Nephron (organoid): ENCODE results near the gene STRN3.
"Not testable (repeated sequence)": the region's sequence is repeated elsewhere in the genome, so short reads cannot be mapped to it uniquely, and the experiment has no call there.

Experiments used
- H3K27ac Mint-ChIP-seq, 3 experiments: 2 replicates each; pipeline ENCODE4 v1.8.0; 2020; ENCODE audit warnings: mixed read lengths in 3 of 3, mild to moderate bottlenecking in 2 of 3, moderate library complexity in 1 of 3
- H3K27me3 Mint-ChIP-seq: 2 replicates; pipeline ENCODE4 v1.8.0; 2021; ENCODE audit warnings: low read depth, mild to moderate bottlenecking, moderate library complexity, mixed read lengths
- H3K36me3 Mint-ChIP-seq: 2 replicates; pipeline ENCODE4 v1.8.0; 2020; ENCODE audit warnings: low read depth, mixed read lengths
- H3K4me1 Mint-ChIP-seq: 2 replicates; pipeline ENCODE4 v1.8.0; 2020; ENCODE audit warnings: mixed read lengths
- H3K4me3 Mint-ChIP-seq, 3 experiments: 2 replicates each; pipeline ENCODE4 v1.8.0; 2020; ENCODE audit warnings: mild to moderate bottlenecking in 3 of 3, mixed read lengths in 3 of 3, moderate library complexity in 2 of 3
- H3K9me3 Mint-ChIP-seq: 2 replicates; pipeline ENCODE4 v1.8.0; 2020; ENCODE audit warnings: mixed read lengths
- TF ChIP-seq, protein P1 (sequence below), 3 experiments: fragments of 200-600 bp; sonication (generic); IDR thresholded peaks; one replicate each; pipeline ENCODE4 v1.5.0; 2021; ENCODE audit warnings: antibody characterized with exemption in 3 of 3; ENCODE audit not compliant: unreplicated experiment in 3 of 3

Gene STRN3

DNA sequence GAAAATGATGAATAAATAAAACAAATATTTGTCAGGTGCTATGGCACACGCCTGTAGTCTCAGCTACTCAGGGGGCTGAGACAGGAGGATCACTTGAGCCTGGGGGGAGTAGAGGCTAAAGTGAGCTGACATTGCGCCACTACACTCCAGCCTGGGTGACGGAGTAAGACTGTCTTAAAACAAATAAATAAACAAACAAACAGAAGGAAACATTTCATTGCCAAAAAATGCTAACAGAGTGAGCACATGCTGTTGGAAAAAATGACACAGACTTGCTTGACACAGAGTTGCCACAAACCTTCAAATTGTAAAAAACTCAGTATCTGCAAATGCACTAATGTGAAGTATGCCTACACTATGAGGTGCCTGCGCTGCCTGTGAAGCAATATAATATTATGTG, 51.6 kb downstream of the STRN3 start:
- peaks cover 35% of the 10 kb centered on the region for H3K36me3 Mint-ChIP-seq
- no peak overlapping the region for H3K27ac Mint-ChIP-seq
- TF ChIP-seq, protein P1, sequence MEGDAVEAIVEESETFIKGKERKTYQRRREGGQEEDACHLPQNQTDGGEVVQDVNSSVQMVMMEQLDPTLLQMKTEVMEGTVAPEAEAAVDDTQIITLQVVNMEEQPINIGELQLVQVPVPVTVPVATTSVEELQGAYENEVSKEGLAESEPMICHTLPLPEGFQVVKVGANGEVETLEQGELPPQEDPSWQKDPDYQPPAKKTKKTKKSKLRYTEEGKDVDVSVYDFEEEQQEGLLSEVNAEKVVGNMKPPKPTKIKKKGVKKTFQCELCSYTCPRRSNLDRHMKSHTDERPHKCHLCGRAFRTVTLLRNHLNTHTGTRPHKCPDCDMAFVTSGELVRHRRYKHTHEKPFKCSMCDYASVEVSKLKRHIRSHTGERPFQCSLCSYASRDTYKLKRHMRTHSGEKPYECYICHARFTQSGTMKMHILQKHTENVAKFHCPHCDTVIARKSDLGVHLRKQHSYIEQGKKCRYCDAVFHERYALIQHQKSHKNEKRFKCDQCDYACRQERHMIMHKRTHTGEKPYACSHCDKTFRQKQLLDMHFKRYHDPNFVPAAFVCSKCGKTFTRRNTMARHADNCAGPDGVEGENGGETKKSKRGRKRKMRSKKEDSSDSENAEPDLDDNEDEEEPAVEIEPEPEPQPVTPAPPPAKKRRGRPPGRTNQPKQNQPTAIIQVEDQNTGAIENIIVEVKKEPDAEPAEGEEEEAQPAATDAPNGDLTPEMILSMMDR (IDR thresholded peaks at IDR 0.05; ENCODE audit: unreplicated experiment in 3 of 3), result no peak
- H3K9me3 Mint-ChIP-seq, result peaks cover 11% of the 10 kb centered on the region
- peaks cover 6% of the 10 kb centered on the region for H3K4me1 Mint-ChIP-seq
- H3K4me3 Mint-ChIP-seq, result no peak overlapping the region
- H3K27me3 Mint-ChIP-seq, result no peaks in the 10 kb centered on the region

DNA sequence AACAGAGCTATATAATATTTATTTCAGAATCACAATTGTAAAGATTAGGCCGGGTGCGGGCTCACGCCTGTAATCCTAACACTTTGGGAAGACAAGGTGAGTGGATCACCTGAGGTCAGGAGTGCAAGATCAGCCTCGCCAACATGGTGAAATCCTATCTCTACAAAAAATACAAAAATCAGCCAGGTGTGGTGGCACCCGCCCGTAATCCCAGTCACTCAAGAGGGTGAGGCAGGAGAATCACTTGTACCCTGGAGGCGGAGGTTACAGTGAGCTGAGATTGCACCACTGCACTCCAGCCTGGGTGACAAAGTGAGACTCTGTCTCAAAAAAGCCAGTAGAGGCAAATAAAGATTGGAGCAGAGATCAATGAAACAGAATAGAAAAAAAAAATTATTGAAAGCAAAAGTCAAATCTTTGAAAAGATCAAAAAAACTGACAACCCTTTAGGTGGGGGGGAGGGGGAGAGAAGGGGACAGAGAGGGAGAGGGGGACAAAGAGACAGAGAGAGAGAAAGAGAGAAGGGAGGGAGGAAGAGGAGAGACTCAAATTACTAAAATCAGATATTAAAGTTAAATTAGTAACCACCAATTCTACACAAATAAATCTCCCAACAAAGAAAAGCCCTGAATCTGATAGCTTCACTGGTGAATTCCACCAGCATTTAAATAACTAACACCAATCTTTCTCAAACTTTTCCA, 53.1 kb downstream of the STRN3 start:
- Mint-ChIP-seq H3K9me3 (peaks cover 11% of the 10 kb centered on the region), H3K4me3 (no peak overlapping the region), H3K27ac (no peak overlapping the region), H3K27me3 (no peaks in the 10 kb centered on the region), H3K36me3 (peaks cover 40% of the 10 kb centered on the region), H3K4me1 (peaks cover 6% of the 10 kb centered on the region)
- TF ChIP-seq, protein P1 (IDR thresholded peaks at IDR 0.05; ENCODE audit: unreplicated experiment in 3 of 3), result no peak

DNA sequence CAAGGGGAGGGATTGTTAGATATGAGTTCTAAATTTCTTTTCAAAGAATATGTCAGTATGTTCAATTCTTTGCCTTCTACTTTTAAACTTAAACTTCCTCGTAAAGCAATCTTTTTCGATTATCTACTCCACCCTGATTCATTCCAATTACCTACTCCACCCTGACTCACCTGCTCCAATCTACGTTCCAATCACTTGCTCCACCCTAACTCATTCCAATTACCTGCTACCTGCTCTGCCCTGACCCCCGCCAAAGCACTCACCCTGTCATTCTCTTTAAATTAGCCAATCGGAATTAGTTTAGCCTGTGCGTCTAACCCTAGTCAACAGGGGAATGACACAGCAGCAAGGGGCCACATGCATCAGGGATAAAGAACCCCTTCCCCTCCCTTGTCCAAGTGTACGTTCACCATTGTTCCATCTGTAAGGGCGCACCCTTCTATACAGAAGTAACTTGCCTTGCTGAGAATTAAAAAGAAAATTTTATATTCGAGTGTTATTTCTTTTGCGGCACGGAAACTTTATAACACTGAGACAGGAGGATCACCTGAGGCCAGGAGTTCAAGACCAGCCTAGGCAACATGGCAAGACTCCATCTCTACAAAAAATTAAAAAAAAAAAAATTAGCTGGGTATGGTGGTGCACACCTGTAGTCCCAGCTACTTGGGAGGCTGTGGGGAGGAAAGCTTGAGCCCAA, 54.0 kb downstream of the STRN3 start:
- H3K27me3 Mint-ChIP-seq, H3K4me3 Mint-ChIP-seq, H3K27ac Mint-ChIP-seq, H3K4me1 Mint-ChIP-seq: not testable (repeated sequence)
- Mint-ChIP-seq H3K9me3 (peaks cover 11% of the 10 kb centered on the region), H3K36me3 (peaks cover 46% of the 10 kb centered on the region)

DNA sequence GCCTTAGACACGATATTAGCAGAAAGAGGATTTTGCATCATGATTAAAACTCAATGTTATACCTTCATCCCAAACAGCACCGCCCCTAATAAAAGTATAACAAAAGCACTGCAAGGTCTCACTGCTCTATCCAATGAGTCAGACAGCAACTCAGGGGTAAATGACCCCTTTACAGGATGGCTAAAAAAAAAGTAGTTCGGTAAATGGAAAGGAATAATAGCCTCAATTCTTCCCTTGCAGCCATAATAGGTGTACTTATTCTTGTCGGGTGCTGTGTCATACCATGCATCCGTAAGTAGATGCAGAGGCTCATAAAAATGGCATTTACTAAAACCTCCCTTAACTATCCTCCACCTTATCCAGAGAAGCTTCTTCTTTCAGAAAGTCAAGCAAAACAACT, 54.6 kb downstream of the STRN3 start:
- Mint-ChIP-seq H3K36me3 (peaks cover 50% of the 10 kb centered on the region), H3K27ac (no peak overlapping the region), H3K4me3 (no peak overlapping the region)

DNA sequence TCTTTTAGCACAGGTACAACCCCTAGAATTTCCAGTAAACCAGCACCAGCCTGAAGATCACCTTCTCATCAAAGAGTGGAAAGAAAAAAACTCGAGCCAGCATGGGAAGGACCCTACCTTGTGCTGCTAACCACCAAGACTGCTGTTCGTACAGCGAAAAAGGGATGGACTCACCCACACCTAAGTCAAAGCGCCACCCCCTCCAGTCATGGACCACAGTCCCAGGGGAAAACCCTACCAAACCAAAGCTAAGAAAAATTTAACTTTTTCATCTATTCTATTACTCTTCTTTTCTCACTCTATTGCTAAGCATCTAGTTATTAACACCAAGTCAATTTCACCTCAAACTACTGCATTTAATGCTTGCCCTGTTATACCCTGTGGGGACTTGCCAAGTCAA, 56.4 kb downstream of the STRN3 start:
- H3K36me3 Mint-ChIP-seq, result peaks cover 58% of the 10 kb centered on the region
- H3K9me3 Mint-ChIP-seq, result peaks cover 23% of the 10 kb centered on the region
- H3K4me3 Mint-ChIP-seq, H3K27me3 Mint-ChIP-seq, H3K27ac Mint-ChIP-seq, H3K4me1 Mint-ChIP-seq: not testable (repeated sequence)

More for the DNA sequence above, 54.6 kb downstream of the STRN3 start:
- Mint-ChIP-seq H3K27me3 (no peaks in the 10 kb centered on the region), H3K9me3 (peaks cover 13% of the 10 kb centered on the region), H3K4me1 (peaks cover 6% of the 10 kb centered on the region)
- TF ChIP-seq, protein P1 (IDR thresholded peaks at IDR 0.05; ENCODE audit: unreplicated experiment in 3 of 3), result no peak

DNA sequence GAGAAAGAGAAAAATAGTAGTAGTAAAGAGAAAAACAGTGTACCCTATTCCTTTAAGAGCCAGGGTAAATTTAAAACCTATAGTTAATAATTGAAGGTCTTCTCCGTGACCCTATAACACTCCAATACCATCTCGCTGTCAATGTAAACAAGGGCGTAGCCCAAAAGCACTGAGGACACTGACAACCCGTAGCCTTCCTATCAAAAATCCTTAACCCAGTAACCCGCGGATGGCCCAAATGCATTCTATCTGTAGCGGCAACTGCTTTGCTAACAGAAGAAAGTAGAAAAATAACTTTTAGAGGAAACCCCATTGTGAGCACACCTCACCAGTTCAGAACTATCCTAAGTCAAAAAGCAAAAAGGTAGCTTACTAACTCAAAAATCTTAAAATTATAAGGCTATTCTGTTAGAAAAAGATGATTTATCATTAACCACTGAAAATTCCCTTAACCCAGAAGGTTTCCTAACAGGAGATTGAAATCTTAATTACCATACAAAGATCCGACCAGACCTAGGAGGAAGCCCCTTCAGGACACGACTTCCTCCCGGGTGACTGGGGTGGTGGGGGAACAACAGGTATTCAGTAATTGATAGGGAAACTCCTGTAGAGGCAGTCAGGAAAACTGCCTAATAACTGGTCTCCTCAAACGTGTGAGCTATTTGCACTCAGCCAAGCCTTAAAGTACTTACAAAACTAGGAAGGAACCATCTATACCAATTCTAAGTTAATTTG, 58.6 kb downstream of the STRN3 start:
- not testable (repeated sequence) for H3K4me3 Mint-ChIP-seq, H3K4me1 Mint-ChIP-seq, H3K27me3 Mint-ChIP-seq
- Mint-ChIP-seq H3K36me3 (peaks cover 69% of the 10 kb centered on the region), H3K9me3 (peaks cover 23% of the 10 kb centered on the region), H3K27ac (peak overlapping the region in 1 of 3 experiments; percentile 68)
